ENCODE data around the gene OR6Q1. TPM values are rescaled to one million over a fixed set of nuclear protein-coding genes. Genes with fewer than 3 reads are reported as not detected.
A peak's percentile ranks its signal among the peaks of the same experiment; 100 is the strongest.

OR6Q1 gene
- total RNA-seq, 1 experiment from 2014 or later, result not detected

DNA sequence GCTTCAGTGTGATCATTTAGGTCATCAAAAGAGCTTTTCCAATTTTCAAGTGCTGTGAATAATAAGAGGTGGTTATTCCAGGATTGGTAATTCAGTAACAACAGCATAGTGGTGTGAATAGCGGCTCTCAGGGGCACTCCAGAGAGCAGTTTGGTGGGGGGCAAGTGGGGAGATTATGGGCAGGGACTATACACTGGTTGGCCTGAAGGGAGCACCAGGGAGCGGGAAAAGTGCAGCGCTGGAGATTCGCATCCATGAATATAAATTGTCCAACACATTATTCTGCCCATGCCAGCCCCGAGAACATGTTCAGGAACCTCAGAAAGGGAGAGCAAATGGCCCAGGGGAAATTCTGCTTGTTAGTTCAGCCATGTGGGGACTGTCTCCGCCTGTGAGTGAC, 37.9 kb downstream of the OR6Q1 start:
- no peak overlapping the region for H3K4me3 ChIP-seq (ENCODE audit: low read depth in 2 of 2, low read length in 2 of 2)
- H3K36me3 ChIP-seq (ENCODE audit: control insufficient read depth, insufficient read depth, low read length), result no peaks in the 10 kb centered on the region
- no TSS peak for BruUV-seq (replicated peaks)
- TF ChIP-seq REST (IDR thresholded peaks at IDR 0.05; ENCODE audit: insufficient read depth in 1 of 2, low read depth in 2 of 2, low read length in 1 of 2) (no peak), TCF7L2 (IDR thresholded peaks at IDR 0.05; ENCODE audit: low read depth, low read length) (no peak), SIN3A (IDR thresholded peaks at IDR 0.05; ENCODE audit: borderline replicate concordance, insufficient read depth, low read depth, low read length) (no peak)
- TF ChIP-seq, protein P1, sequence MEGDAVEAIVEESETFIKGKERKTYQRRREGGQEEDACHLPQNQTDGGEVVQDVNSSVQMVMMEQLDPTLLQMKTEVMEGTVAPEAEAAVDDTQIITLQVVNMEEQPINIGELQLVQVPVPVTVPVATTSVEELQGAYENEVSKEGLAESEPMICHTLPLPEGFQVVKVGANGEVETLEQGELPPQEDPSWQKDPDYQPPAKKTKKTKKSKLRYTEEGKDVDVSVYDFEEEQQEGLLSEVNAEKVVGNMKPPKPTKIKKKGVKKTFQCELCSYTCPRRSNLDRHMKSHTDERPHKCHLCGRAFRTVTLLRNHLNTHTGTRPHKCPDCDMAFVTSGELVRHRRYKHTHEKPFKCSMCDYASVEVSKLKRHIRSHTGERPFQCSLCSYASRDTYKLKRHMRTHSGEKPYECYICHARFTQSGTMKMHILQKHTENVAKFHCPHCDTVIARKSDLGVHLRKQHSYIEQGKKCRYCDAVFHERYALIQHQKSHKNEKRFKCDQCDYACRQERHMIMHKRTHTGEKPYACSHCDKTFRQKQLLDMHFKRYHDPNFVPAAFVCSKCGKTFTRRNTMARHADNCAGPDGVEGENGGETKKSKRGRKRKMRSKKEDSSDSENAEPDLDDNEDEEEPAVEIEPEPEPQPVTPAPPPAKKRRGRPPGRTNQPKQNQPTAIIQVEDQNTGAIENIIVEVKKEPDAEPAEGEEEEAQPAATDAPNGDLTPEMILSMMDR (IDR thresholded peaks at IDR 0.05), result 0 out of 2 replicates have a peak, but pooled peaks have one; percentile 13
- ATAC-seq (no peak), DNase-seq (ENCODE audit: low read depth, low spot score) (no peak)
- no peaks in the 10 kb centered on the region for H3K27me3 ChIP-seq (ENCODE audit: control insufficient read depth, insufficient read depth, low read length)
- in situ Hi-C loops (cut with HindIII; ENCODE audit: low pct_unique_long_range_greater_than_20kb, low sequenced_read_pairs) (no loop called here), intact Hi-C loops (cut with micrococcal nuclease; ENCODE audit: unreplicated experiment) (loop anchor here (5.0 to 10.0 kb wide), 2 partner anchors 56 to 444 kb away; partner anchors contain the start of gene OR9I1)
- no peaks in the 10 kb centered on the region for H3K4me1 ChIP-seq (ENCODE audit: control insufficient read depth, insufficient read depth, low read length)
- POLR2A ChIA-PET, result interaction anchor here (0.9 kb wide), 1 partner anchor 27 kb away, joined by 3 read pairs; no protein-coding TSS in a partner anchor
- H3K9me3 ChIP-seq (ENCODE audit: control insufficient read depth, insufficient read depth, low read depth, low read length), result no peaks in the 10 kb centered on the region
- H3K27ac ChIP-seq (ENCODE audit: low read length), result no peak overlapping the region
- CTCF ChIA-PET, result no interaction called here

DNA sequence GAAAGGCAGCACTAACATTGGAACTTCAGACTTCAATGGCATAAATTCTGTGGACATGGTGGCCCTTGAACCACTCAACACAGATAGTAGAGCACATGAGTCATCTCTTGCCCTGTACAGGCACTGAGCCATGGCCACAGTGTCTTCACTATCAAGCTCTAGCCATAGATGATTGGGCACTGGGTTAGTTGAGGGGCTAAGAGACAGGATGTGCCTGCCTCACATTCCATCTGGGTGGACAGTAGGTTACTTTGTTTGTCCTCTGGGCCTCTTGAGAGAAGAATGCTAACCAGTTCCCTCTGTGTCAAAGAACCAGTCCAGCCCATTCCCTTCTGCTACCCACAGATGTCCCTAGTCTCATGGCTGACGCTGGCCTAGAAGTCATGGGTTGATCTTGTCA, 39.8 kb downstream of the OR6Q1 start:
- no TSS peak for BruUV-seq (replicated peaks)
- ATAC-seq, result no peak

More for the DNA sequence above, 39.8 kb downstream of the OR6Q1 start:
- Histone ChIP-seq H3K4me3 (ENCODE audit: low read depth in 2 of 2, low read length in 2 of 2) (no peak overlapping the region), H3K4me1 (ENCODE audit: control insufficient read depth, insufficient read depth, low read length) (no peaks in the 10 kb centered on the region), H3K27me3 (ENCODE audit: control insufficient read depth, insufficient read depth, low read length) (no peaks in the 10 kb centered on the region), H3K27ac (ENCODE audit: low read length) (no peak overlapping the region), H3K36me3 (ENCODE audit: control insufficient read depth, insufficient read depth, low read length) (no peaks in the 10 kb centered on the region), H3K9me3 (ENCODE audit: control insufficient read depth, insufficient read depth, low read depth, low read length) (no peaks in the 10 kb centered on the region)
- intact Hi-C loops (cut with micrococcal nuclease; ENCODE audit: unreplicated experiment) (no loop called here), in situ Hi-C loops (cut with HindIII; ENCODE audit: low pct_unique_long_range_greater_than_20kb, low sequenced_read_pairs) (no loop called here)
- ChIA-PET POLR2A (no interaction called here), CTCF (no interaction called here)
- TF ChIP-seq SIN3A (IDR thresholded peaks at IDR 0.05; ENCODE audit: borderline replicate concordance, insufficient read depth, low read depth, low read length) (no peak), REST (IDR thresholded peaks at IDR 0.05; ENCODE audit: insufficient read depth in 1 of 2, low read depth in 2 of 2, low read length in 1 of 2) (no peak), POLR2AphosphoS5 (IDR thresholded peaks at IDR 0.05; ENCODE audit: low read depth, low read length) (no peak), TCF7L2 (IDR thresholded peaks at IDR 0.05; ENCODE audit: low read depth, low read length) (no peak)
- TF ChIP-seq, protein P1 (IDR thresholded peaks at IDR 0.05), result no peak
- no peak for DNase-seq (ENCODE audit: low read depth, low spot score)

All from Panc1 (cell line).